ENCODE measurements around the gene L3MBTL1. TPM values are rescaled to one million over a fixed set of nuclear protein-coding genes. Genes with fewer than 3 reads are reported as not detected.

The L3MBTL1 gene
- total RNA-seq, 1 experiment from 2014 or later, result 1.2 TPM

DNA sequence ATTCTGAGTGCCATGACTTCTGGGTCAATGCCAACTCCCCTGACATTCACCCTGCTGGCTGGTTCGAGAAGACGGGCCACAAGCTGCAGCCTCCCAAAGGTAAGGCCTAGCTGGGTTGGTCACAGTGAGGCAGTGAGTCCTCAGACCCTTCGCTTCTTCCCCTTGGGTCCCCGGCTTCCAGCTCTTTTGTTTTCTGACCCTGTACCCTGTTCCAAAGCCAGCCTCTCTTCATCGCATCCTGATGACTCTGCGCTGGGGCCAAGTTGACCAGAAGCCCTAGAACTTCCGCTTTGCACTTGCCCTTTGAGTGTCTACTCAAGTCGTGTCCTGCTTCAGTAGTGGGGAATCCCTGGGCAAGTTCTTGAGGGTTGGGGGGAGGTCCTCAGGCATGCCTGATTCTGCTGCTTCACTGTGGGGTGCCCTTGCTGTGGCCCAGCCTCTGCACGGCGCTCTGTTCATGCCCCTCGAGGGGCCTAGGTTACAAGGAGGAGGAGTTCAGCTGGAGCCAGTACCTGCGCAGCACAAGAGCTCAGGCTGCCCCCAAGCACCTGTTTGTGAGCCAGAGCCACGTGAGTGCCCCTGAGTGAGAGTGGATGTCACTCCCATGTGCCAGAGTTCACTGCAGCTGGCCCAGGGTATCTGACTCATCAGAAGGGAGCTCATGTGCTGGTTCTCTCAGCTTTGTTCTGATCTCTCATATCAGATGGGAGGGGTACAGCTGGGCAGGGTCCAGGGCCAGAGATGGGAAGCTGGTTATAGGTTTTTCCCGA, 23.0 kb downstream of the L3MBTL1 start:
- in situ Hi-C loops (cut with HindIII; ENCODE audit: low pct_unique_long_range_greater_than_20kb, low sequenced_read_pairs), result no loop called here
- no peak for DNase-seq (ENCODE audit: low read depth, low spot score)

DNA sequence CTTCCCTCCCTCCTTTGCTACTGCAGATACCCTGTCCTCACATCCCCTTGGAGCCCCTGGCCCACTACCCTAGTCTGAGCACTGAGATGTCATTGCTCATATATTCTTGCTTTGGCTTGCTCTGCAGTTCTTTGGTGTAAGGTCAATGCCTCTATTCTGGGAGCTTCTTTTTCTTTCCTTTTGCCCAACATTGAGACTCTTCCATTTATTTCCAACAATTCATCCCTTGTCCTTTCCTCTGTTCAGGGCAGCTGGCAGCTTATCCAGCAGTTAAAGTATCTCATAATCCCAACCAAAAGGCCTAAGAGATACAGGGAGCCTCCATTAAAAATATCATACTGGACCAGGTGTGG, 23.6 kb downstream of the L3MBTL1 start:
- DNase-seq (ENCODE audit: low read depth, low spot score), result no peak
- in situ Hi-C loops (cut with HindIII; ENCODE audit: low pct_unique_long_range_greater_than_20kb, low sequenced_read_pairs), result no loop called here

DNA sequence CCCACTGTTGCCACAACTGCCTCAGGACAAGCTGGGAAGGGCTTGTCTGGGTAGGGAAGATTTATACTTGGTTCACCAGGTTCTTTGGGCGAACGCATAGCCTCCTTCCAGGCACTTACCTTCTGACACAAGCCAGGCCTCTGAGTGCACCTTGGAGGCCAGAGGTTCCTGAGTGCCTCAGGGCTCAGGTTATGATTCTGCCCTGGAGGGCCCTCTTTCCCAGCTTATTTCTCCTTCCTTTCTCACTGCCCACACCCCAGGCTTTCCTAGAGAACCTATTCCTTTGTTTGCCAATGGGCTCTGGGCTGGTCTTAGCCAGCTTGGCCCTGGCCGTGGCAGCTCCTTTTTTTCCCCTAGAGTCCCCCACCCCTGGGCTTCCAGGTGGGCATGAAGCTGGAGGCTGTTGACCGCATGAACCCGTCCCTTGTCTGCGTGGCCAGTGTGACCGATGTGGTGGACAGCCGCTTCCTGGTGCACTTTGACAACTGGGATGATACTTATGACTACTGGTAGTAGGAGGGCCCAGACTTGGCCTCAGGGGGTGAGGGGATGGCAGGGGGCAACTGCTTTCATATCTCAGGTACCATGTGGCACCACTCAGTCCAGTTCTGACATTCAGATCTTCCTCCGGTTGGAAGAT, 25.0 kb downstream of the L3MBTL1 start:
- in situ Hi-C loops (cut with HindIII; ENCODE audit: low pct_unique_long_range_greater_than_20kb, low sequenced_read_pairs), result no loop called here
- DNase-seq (ENCODE audit: low read depth, low spot score), result no peak

DNA sequence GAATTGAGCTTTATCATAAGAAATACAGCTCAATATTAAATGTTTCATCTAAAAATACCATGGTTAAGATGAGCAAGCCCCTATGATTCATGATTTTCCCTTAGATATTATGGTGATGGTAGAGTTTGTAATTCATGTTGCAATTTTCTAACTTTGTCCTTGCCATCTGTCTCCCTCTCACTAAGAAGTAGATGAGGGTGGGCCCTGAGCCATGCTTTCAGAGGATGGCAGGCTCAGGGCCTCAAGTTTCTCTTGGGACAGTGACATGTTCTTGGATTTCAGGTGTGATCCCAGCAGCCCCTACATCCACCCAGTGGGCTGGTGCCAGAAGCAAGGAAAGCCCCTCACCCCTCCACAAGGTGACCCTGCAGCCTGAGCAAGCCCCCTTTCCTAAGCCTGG, 25.6 kb downstream of the L3MBTL1 start:
- in situ Hi-C loops (cut with HindIII; ENCODE audit: low pct_unique_long_range_greater_than_20kb, low sequenced_read_pairs), result no loop called here
- no peak for DNase-seq (ENCODE audit: low read depth, low spot score)

DNA sequence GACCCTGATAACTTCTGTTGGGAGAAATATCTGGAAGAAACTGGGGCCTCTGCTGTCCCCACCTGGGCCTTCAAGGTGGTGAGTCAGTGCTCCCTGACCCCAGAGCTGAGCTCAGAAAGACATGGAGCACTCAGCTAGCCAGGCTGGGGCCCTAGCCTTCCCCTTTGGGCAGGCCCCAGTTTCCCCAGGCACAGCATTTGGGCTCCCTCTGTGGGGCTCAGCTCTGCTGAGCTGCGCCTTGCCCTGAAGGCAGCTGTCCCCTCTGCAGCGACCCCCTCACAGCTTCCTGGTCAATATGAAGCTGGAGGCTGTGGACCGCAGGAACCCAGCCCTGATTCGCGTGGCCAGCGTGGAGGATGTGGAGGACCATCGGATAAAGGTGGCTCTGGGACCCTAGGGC, 26.5 kb downstream of the L3MBTL1 start:
- no peak for DNase-seq (ENCODE audit: low read depth, low spot score)
- in situ Hi-C loops (cut with HindIII; ENCODE audit: low pct_unique_long_range_greater_than_20kb, low sequenced_read_pairs), result no loop called here

DNA sequence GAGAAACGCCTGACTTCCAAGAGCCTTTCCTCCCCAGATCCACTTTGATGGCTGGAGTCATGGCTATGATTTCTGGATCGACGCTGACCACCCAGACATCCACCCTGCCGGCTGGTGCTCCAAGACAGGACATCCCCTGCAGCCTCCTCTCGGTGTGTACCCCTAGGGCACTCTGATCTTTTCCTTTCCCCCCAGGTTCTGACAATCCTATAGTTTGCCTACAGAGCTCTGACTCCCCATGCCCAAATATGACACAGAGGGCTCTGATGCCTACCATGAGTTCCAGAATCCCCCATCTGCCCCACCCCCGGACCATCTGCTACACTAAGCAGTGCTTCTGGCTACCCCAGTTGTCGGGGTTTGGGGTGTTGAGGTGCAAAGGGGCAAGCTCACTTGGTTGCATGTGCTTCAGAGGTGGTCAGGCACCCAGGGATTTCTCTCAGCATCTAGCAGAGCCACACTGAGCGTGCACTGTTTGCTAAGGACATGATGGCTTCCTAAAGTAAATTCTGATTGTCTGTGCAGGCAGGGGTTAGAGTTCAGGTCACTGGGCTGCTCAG, 27.4 kb downstream of the L3MBTL1 start:
- in situ Hi-C loops (cut with HindIII; ENCODE audit: low pct_unique_long_range_greater_than_20kb, low sequenced_read_pairs), result no loop called here
- DNase-seq (ENCODE audit: low read depth, low spot score), result no peak

DNA sequence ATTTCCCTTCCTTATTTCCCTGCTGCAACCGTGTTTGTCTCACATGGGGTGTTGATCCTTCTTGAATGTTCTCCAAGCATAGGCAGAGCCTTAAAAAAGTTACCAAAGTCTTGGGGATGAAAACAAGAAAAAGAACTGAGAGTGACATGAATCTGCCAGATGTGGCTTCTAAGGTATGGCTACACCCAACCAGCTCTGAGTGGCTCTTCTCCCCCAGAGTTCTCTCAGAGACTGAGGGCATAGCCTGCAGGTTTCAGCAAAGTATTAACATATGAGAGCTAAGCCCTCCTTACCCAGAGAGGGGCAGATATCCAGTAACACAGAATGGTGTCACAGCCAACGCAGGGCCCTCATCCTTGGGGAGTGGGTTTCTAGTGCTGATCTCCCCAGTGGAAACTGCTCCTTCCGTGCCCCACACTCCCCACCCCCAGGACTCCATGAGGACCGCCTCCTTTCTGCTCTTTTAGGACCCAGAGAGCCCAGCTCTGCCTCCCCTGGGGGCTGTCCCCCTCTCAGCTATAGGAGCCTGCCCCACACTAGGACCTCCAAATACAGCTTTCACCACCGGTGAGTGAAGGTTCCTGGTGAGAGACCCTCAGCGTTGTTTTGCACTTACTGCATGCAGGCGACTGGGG, 28.0 kb downstream of the L3MBTL1 start:
- DNase-seq (ENCODE audit: low read depth, low spot score), result no peak
- in situ Hi-C loops (cut with HindIII; ENCODE audit: low pct_unique_long_range_greater_than_20kb, low sequenced_read_pairs), result no loop called here

DNA sequence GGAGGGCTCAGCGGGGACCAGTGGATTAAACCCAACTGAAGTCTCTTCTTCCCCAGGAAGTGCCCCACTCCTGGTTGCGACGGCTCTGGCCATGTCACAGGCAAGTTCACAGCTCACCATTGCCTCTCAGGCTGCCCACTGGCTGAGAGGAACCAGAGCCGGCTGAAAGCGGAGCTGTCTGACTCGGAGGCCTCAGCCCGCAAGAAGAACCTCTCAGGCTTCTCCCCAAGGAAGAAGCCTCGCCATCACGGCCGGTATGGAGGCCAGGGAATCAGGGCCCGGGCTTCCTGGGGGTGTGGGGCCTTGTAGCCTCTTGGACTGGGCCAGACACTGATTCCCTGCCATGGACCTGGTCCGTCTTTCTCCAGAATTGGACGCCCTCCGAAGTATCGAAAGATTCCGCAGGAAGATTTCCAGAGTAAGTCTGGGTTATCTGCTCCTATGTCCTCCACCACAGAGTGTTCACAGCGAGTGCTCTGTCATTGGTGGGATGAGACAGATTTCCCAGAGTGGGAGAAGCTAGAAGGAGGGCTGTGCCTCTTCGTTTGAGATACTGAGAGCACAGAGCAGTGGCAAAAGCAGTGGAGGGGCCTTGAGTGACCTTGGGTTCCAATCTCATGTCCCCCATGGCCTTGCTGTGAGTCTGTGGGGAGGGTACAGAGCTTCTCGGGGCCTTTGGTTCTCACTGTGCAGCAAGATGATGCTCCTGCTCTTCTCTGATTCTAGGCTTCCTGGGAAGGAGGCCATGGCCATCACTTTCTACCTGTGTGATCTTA, 28.7 kb downstream of the L3MBTL1 start:
- in situ Hi-C loops (cut with HindIII; ENCODE audit: low pct_unique_long_range_greater_than_20kb, low sequenced_read_pairs), result no loop called here
- no peak for DNase-seq (ENCODE audit: low read depth, low spot score)

DNA sequence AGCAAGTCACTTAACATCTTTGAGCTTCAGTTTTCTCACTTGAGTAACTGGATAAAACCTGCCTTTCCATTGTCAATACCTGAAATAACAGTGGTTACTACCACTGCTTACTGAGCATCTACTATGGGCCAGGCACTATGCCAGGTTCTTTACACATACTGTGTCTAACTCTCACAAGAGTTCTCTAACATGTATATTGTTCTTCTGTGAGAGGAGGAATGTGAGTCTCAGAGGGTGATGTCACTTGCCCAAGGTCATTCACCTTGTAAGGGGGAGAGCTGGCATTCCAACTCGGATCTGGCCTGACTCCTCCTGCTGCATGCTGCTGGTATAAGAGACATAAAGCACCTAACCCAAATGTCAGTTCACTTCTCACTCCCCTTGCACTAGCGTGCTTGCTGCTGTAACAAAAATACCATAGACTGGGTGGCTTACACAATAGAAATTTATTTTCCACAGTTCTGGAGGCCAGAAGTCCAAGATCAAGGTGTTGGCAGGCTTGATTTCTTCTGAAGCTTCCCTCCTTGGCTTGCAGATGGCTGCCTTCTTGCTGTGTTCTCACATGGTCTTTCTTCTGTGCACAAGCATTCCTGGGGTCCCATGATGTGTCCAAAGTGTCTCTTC, 29.4 kb downstream of the L3MBTL1 start:
- in situ Hi-C loops (cut with HindIII; ENCODE audit: low pct_unique_long_range_greater_than_20kb, low sequenced_read_pairs), result no loop called here

DNA sequence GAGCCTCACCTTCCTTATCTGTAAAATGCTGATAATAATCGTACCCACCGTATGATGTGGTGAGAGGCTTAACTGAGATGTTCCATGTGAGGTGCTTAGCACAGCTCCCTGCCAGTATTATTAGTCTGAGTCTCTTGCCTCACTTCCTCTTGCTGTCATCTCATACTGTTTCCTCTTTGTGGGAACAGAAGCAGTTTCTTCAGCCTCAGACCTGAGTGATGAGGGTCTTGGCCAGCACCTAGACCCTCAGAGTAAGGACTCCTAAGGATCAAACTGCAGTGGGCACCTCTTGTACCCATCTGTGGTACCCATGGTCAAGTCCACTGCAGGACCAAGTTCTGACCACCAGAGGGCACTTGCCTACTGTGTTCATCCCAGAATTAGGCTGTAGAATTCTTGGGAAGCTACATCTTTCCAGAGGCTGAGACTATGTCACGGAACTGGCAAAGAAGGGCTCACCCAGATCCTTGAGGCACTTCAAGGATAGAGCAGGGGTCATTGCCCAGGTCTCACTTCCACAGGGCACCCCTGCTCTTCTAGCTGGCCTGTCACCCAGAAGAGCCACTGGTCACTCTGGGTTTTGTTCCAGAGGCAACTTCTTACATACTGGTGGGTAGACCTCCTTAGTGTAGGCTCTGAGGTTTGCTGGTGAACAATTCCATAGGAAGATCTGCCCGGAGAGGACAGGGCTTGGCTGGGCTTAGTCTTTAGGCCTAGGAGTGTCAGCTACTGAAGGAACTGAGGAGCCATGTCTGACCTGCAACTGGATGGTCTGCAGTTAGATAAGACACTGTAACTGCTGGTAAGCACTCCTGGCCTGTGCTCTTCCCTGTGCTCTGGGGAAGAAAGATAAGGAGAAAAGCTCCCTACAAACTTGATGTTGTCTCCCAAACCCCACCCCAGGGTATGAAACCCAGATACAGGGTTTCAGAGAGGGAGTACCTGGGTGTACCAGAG, 30.7 kb downstream of the L3MBTL1 start:
- in situ Hi-C loops (cut with HindIII; ENCODE audit: low pct_unique_long_range_greater_than_20kb, low sequenced_read_pairs), result no loop called here

More for the DNA sequence above, 29.4 kb downstream of the L3MBTL1 start:
- no peak for DNase-seq (ENCODE audit: low read depth, low spot score)

DNA sequence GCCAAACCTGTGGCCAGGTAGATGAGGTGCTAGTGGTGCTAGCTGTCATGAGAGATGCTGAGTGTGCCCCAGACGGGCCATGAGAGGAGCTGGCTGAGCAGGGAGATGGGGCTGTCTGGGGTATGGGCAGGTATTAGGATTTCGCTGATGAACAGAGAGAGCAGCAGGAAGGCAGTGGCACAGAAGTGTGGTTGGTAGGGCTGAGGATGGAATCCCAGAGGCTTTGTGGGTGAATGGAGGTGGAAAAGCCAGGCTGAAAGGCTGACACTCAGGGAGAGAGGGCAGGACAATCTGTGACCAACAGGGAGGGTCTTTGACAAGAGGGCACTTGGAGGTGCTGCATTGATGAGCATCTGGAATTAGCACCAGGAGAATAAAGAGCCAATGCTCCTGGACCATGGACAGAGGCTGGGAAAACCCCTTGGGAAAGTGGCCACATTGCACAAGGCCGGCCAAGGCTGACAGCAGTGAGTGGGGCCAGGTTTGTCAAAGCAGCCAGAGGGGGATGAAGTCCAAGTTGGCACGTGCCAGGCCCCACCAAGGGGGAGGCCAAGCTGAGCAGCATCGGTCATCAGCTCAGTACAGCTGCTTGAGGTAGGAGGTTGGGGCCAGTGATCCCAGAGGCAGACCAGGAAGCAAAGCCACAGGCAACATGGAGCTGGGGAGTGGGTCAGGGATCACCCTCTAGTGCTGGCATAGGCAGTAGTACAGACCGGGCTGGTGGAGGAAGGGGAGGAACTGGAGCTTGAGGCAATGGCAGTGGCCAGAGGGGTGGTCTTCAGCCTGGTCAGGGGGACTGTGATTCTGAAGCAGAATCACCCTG, 31.6 kb downstream of the L3MBTL1 start:
- DNase-seq (ENCODE audit: low read depth, low spot score), result no peak
- in situ Hi-C loops (cut with HindIII; ENCODE audit: low pct_unique_long_range_greater_than_20kb, low sequenced_read_pairs), result no loop called here

More for the DNA sequence above, 30.7 kb downstream of the L3MBTL1 start:
- peak; percentile 75 for DNase-seq (ENCODE audit: low read depth, low spot score)

DNA sequence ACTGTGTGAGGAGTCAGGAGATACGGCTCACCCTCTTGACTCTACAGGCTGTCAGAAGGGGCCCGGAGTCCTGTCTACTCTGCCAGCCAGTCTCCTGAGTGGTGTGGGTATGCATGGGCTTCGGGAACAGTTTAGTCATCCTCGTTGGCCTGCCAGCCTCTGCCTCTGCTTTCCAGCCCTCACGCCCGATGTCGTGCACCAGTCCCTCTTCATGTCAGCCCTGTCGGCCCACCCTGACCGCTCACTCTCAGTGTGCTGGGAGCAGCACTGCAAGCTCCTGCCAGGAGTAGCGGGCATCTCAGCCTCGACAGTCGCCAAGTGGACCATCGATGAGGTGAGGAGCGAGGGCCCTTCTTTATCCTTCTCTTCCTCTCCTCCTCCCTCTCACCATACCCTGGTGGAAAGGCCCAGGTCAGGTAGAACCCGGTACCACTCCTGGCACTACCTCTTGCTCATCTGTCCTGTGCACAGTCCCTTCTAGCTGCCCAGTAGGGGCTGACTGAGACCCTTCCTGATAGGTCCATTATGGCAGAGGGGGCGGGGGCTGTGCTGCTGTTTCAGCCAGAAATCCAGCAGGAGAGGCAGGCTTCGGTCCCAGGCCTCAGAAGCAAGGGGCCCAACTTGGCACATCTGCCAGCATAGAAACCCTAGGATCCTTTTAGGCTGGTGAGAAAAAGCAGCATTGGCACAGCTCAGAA, 32.6 kb downstream of the L3MBTL1 start:
- in situ Hi-C loops (cut with HindIII; ENCODE audit: low pct_unique_long_range_greater_than_20kb, low sequenced_read_pairs), result no loop called here
- no peak for DNase-seq (ENCODE audit: low read depth, low spot score)

DNA sequence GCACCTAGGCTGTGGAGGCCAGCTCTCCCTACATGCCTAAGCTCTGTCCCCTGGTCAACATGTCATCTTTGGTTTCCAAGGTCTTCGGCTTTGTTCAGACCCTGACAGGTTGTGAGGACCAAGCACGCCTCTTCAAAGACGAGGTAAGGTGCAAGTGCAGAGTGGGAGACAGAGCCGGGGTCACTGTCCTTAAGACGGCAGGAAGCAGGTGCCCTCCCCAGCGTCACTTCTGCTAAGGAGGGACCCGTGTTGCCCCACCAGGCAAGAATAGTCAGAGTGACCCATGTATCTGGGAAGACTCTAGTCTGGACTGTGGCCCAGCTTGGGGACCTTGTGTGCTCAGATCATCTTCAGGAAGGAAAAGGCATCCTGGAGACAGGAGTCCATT, 33.2 kb downstream of the L3MBTL1 start:
- DNase-seq (ENCODE audit: low read depth, low spot score), result no peak
- in situ Hi-C loops (cut with HindIII; ENCODE audit: low pct_unique_long_range_greater_than_20kb, low sequenced_read_pairs), result no loop called here

DNA sequence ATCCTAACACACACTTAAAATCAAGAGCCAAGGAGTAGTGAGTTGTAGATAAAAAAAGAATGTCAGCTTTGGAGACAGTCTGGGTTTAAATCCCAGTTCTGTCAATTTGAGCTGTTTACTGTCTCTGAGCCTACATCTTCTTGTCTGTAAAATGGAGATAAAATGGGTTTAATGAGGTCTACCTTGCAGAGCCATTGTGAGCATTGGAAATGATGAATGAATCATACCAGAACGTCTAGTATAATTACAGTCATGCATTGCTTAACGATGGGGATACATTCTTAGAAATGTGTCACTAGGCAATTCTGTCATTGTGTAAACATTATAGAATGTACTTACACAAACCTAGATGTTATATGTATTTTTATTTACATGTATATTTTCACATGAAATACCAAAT, 33.7 kb downstream of the L3MBTL1 start:
- DNase-seq (ENCODE audit: low read depth, low spot score), result no peak
- in situ Hi-C loops (cut with HindIII; ENCODE audit: low pct_unique_long_range_greater_than_20kb, low sequenced_read_pairs), result no loop called here

DNA sequence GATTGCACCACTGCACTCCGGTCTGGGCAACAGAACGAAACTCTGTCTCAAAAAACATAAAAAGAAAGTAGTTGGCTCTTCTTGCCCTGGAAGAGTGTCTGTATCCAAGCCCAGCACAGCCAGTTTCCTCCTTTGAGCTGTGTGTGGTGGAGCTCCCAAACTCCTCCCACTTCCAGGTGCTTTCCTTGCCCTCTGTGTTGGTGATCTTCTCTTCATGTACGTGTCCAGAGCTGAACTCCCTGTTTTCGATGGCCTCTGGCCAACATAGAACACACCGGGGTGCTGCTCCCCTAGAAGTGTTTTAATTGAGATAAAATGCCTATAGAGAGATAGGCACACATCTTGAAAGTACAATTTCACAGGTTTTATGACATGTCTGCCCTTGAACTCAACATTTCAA, 34.7 kb downstream of the L3MBTL1 start:
- in situ Hi-C loops (cut with HindIII; ENCODE audit: low pct_unique_long_range_greater_than_20kb, low sequenced_read_pairs), result no loop called here
- DNase-seq (ENCODE audit: low read depth, low spot score), result no peak
